GM12874 (cell line): ENCODE results near the gene TBC1D16.

ENCODE experiments used
- TF ChIP-seq, protein P1 (sequence below): IDR thresholded peaks from 2 replicates; pipeline ENCODE4 v1.5.1; 2011; ENCODE audit warnings: low read depth, mild to moderate bottlenecking, control low read depth, low read length, moderate library complexity; ENCODE audit not compliant: insufficient read depth

The TBC1D16 gene

DNA sequence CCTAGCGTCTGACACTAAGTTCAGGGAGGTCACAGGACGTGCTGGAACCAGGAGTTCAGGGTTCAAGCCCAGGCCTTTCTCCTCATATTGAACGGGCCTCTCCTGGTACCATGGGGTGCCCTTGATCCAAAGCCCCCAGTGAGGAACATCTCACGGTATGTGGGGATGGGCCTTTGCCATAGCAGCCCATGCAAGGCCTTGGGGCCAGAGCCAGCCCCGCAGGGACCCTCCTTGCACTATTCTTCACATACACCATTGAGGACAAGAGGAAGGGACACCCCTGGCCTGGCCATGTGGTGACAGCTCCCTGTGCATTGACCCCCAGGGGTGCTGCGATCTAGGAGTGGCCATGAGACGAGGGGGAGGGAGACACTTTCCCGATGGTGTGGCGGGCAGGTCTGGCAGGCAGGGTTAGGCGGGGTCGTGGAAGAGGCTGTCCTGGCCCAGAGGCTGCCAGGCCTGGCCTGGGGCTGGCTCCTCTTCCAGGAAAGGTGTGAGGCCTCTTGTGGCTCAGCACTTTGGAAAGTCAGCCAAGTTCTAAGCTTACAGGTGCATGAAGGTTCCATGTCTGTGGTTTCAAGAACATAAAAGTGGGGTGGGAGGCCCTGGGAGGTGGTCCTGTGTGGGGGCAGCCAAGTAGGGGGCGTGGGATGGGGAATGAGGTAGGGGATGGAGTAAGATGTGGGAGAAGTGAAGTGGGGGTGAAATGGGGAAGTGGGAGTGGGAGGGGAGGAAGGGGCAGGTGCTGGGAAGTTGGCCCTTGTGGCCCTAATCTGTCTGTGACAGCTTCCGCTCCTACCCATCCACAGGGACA is 107.8 kb downstream of the TBC1D16 start:
- TF ChIP-seq, protein P1, sequence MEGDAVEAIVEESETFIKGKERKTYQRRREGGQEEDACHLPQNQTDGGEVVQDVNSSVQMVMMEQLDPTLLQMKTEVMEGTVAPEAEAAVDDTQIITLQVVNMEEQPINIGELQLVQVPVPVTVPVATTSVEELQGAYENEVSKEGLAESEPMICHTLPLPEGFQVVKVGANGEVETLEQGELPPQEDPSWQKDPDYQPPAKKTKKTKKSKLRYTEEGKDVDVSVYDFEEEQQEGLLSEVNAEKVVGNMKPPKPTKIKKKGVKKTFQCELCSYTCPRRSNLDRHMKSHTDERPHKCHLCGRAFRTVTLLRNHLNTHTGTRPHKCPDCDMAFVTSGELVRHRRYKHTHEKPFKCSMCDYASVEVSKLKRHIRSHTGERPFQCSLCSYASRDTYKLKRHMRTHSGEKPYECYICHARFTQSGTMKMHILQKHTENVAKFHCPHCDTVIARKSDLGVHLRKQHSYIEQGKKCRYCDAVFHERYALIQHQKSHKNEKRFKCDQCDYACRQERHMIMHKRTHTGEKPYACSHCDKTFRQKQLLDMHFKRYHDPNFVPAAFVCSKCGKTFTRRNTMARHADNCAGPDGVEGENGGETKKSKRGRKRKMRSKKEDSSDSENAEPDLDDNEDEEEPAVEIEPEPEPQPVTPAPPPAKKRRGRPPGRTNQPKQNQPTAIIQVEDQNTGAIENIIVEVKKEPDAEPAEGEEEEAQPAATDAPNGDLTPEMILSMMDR, result no peak

DNA sequence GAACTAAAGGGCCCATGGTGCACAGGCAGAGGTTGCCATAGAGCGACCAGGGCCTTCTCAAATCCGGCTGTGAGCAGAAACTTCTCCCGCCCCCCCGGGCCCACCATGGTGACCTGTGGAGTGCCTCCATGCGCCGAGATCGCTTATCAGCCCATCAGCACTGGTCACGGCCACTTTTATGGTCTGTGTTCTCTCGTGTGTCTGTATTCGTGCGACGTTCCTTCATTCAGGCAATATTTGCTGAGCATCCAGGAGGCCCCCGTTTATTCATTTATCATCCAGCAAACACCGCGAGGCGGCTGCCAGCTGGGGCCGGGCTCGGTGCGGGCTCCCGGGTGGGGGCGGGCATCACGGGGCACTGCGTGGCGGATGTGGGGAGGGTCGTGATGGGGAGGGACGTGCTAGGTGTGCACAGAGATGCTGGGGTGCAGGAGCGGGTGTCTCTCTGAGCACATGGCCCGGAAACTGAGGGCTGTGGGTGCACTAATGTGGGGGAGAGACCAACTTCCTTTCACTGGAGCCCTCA is 108.5 kb downstream of the TBC1D16 start:
- TF ChIP-seq, protein P1, result no peak

DNA sequence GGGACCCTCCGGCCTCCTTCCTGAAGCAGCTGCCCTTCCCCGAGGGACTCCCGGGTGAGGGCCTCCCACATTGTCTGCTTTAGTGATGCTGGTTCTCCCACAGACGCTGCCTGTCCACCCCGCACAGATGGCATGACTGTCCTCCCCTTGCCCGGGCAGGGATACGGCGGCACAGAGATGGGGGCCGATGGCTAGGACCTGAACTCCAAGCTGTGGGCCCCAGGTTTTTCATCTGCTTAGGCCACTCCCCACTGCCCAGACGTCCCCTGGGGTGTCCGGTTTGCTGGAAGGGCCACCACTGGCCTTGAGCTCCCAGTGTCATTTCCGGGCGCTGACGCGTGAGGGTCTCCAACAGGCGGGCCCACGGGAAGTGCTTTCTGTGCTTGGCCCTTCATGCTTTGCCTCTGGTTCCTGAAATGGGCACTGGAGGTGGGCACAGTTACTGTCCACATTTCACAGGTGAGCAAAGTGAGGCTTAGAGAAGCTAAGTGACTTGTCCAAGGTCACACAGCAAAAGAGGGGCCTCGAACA is 109.0 kb downstream of the TBC1D16 start:
- TF ChIP-seq, protein P1, result no peak

DNA sequence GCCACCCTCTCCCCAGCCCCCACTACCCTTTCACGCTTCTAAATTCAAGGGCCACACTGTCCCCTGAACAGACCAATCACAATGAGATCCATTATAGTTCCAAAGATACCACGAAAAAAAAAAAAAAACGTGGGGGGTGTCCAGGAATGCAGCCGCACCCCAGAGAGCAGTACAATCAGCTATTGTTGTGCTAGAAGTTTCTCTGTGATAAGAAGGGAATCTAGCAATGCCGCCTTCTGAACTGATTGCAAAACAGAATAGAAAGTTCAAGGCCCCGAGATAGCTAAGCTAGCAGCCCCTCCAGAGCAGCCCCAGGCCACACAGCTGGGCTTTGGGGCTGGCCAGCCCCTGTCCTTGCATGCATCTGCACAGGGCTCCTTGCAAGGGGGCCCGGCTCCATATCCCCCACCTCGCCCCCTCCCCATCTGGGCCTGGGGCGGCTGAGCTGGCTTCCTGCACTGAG is 109.5 kb downstream of the TBC1D16 start:
- TF ChIP-seq, protein P1, result no peak

DNA sequence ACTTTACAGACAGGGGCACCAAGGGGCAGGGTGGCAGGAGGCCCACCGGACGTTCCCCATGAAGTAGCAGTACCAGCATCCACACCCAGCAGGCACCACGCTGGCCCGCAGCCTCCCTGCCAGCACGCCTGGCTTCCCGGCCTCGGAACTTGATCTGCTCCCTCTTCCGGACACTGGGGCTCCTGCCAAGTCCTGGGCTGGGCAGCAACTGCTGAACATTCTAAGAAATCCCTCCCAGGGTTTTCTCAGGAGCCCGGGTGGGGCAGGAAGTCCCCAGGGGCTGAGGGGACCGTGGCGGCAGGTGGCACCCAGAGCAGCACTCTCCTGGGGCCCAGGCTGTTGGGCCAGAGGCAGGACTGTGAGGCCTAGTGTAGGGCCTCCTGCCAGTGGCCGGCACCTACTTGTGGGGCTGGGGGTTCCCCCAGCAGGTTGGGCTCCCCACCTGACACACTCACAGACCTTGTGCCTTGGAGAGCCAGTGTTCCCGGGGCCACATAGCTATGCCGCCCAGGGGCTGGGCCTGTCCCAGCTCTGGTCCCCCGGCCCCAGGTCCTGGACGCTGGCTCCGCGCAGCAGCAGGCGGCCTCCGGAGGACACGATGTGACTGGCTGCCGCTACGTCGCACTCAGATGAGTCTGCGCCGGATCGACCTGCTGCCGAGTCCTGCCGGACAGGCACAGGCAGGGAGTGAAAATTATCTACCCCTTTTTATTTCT is 110.3 kb downstream of the TBC1D16 start:
- TF ChIP-seq, protein P1, result no peak

DNA sequence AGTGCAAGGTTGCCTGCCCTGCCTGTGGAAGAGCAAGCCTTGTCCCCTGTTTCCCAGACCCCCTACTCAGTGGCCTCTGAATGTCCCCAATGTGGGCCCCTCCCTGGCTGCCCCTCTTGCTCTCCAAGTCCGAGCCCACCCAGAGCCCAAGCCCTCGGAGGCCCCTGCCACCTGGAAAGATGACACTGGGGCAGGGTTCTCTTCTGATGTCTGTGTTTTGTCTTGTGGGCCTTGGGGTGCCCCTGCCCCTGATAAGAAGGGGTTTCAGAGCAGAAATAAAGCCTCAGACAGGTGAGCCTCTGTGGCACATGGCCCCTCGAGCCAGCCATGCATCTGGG is 111.1 kb downstream of the TBC1D16 start:
- TF ChIP-seq, protein P1, result no peak

DNA sequence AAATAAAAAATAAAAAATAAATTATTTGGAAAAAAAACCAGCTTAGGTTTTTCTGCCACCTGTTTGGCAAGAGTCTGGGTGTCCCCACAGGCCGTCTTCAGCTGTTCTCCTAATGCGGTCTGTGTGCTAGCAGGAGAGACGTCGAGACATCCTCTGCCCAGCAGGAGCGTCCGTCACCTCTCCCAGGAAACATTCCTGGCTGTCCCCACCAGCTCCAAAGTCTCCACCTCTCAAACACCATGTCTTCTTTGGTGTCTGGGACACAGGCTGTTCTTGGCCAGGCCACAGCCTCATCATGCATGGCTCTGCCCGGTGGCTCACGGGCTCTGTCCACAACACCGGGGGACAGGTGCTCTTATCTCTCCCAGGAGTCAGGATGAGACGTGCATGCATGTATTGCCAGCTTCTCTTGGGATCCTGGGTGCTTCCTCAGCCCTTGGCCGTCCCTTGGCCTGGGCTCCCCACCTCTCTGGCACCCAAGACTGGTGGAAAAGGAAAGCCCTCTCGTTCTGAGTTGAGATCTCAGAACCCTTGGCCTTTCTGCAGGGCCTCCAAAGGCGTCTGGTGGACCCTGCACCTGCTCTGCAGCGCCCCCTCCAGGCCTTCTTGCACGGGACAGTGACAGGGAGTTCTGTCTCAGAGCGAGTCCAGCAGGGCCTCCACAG is 111.6 kb downstream of the TBC1D16 start:
- TF ChIP-seq, protein P1, result peak; percentile 67
